ENCODE data around the gene PPFIBP1. TPM values are rescaled to one million over a fixed set of nuclear protein-coding genes. Genes with fewer than 3 reads are reported as not detected.
"Not testable (repeated sequence)": the region's sequence is repeated elsewhere in the genome, so short reads cannot be mapped to it uniquely, and the experiment has no call there.

PPFIBP1 gene
- total and polyA plus RNA-seq, 2 donors (not counting 1 experiment from before 2014, with no cell fraction given), result 3.3 to 15.0 TPM

DNA sequence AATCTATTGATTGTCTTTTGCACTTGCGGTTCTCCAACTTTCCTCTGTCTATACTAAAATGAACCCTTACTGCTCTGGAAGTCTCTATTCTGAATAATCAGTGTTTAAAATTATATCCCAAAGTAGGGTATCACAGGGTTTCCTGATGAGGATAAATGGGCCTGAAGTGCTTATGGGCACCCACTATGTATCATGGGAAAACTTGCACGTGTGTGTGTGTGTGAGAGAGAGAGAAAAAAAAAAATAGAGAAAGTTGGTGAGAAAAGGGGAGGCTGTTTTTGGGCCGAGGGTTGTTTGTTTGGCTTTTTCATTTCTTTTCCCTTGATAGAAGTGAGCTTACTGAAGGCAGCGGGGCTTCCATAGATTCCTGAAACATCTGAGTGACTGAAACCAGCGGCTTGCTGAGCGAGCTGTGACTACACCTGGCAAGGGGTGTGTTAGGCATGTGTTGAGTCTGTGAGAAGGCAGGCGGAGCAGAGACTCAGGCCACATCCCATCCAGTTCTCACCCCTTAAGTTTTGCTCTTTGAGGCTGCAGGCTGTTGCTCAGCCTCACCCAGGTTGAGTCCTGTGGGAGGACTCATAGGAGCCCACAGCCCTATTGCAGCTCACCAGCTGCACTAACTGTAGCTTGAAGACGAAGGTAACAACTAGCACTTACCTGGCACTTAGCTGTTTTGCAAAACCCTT, 17.2 kb downstream of the PPFIBP1 start:
- Histone ChIP-seq H2AFZ (ENCODE audit: insufficient read depth, low read depth, low read length, poor library complexity, severe bottlenecking) (no peak overlapping the region), H3K4me1 (ENCODE audit: control insufficient read depth in 2 of 2, insufficient read depth in 2 of 2, low read length in 2 of 2) (peaks cover 17% of the 10 kb centered on the region in 2 donors), H3K27me3 (replicated peaks in 1 of 4; ENCODE audit: control extremely low read depth in 1 of 4, control insufficient read depth in 3 of 4, insufficient read depth in 4 of 4, low read length in 3 of 4) (no peaks in the 10 kb centered on the region), H3K36me3 (replicated peaks in 1 of 2; ENCODE audit: control extremely low read depth in 1 of 2, control insufficient read depth in 1 of 2, extremely low read depth in 1 of 2, insufficient read depth in 2 of 2, low read length in 1 of 2) (no peaks in the 10 kb centered on the region), H3K79me2 (ENCODE audit: control insufficient read depth, insufficient read depth, low read length) (peaks cover 63% of the 10 kb centered on the region), H3K4me3 (ENCODE audit: control extremely low read depth in 1 of 5, extremely low read depth in 1 of 5, insufficient read depth in 1 of 5, low read depth in 2 of 5, low read length in 4 of 5) (no peak overlapping the region), H4K20me1 (ENCODE audit: control insufficient read depth, insufficient read depth, low read length, poor library complexity, severe bottlenecking) (no peaks in the 10 kb centered on the region), H3K9ac (ENCODE audit: low read length) (no peak overlapping the region), H3K27ac (ENCODE audit: low read length in 2 of 2) (no peak overlapping the region), H3K4me2 (replicated peaks; ENCODE audit: low read depth, low read length, poor library complexity, severe bottlenecking) (no peak overlapping the region), H3K9me3 (ENCODE audit: control extremely low read depth in 1 of 3, control insufficient read depth in 2 of 3, insufficient read depth in 1 of 3, low read length in 2 of 3) (no peaks in the 10 kb centered on the region)
- Mint-ChIP-seq H3K4me3 (no peak overlapping the region), H3K27ac (no peak overlapping the region), H3K27me3 (peaks cover 16% of the 10 kb centered on the region), H3K9me3 (ENCODE audit: insufficient read depth) (no peaks in the 10 kb centered on the region), H3K4me1 (peaks cover 37% of the 10 kb centered on the region)
- TF ChIP-seq EZH2 (IDR thresholded peaks at IDR 0.05; ENCODE audit: borderline replicate concordance, insufficient read depth, low read depth, low read length, poor library complexity, severe bottlenecking), result no peak
- TF ChIP-seq, protein P1, sequence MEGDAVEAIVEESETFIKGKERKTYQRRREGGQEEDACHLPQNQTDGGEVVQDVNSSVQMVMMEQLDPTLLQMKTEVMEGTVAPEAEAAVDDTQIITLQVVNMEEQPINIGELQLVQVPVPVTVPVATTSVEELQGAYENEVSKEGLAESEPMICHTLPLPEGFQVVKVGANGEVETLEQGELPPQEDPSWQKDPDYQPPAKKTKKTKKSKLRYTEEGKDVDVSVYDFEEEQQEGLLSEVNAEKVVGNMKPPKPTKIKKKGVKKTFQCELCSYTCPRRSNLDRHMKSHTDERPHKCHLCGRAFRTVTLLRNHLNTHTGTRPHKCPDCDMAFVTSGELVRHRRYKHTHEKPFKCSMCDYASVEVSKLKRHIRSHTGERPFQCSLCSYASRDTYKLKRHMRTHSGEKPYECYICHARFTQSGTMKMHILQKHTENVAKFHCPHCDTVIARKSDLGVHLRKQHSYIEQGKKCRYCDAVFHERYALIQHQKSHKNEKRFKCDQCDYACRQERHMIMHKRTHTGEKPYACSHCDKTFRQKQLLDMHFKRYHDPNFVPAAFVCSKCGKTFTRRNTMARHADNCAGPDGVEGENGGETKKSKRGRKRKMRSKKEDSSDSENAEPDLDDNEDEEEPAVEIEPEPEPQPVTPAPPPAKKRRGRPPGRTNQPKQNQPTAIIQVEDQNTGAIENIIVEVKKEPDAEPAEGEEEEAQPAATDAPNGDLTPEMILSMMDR (IDR thresholded peaks at IDR 0.05), result no peak
- ATAC-seq (ENCODE audit: low read depth) (no peak), DNase-seq (no peak)
- ChIA-PET POLR2A (no interaction called here), CTCF (interaction anchor here (0.7 to 1.5 kb wide), 3 partner anchors 17 to 651 kb away, joined by 3 read pairs; partner anchors contain the start of gene PPFIBP1)
- 54% methylated on average over 6 of the region's 8 CpGs for WGBS (ENCODE audit: insufficient coverage)
- intact Hi-C loops (cut with micrococcal nuclease), result no loop called here

DNA sequence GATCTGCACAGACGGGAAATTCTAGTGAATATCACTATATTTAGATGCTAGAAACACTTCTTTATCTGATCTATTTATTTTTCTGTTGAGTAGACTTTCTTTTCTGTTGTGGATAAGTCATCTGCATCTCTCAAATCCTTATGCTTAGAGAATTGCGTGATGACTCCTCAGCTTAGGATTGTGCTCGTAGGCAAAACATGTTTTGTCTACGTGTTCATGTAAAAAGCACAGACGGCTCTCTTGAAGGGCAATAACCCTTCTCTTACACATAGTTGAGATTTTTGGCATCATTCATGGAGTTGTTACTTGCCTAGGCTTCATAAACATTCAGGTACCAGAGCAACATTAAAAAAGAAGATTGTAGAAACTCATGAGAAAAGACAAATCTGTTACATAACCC, 18.6 kb downstream of the PPFIBP1 start:
- no peak overlapping the region for H3K4me3 ChIP-seq (ENCODE audit: control extremely low read depth in 1 of 5, extremely low read depth in 1 of 5, insufficient read depth in 1 of 5, low read depth in 2 of 5, low read length in 4 of 5)
- H3K4me3 Mint-ChIP-seq, result no peak overlapping the region
- ChIA-PET POLR2A (no interaction called here), CTCF (no interaction called here)
- no peaks in the 10 kb centered on the region for H4K20me1 ChIP-seq (ENCODE audit: control insufficient read depth, insufficient read depth, low read length, poor library complexity, severe bottlenecking)
- H3K4me2 ChIP-seq (replicated peaks; ENCODE audit: low read depth, low read length, poor library complexity, severe bottlenecking), result no peak overlapping the region
- no peak for DNase-seq
- TF ChIP-seq, protein P1 (IDR thresholded peaks at IDR 0.05), result no peak
- no peak for TF ChIP-seq EZH2 (IDR thresholded peaks at IDR 0.05; ENCODE audit: borderline replicate concordance, insufficient read depth, low read depth, low read length, poor library complexity, severe bottlenecking)
- intact Hi-C loops (cut with micrococcal nuclease), result no loop called here
- H3K9me3 ChIP-seq (ENCODE audit: control extremely low read depth in 1 of 3, control insufficient read depth in 2 of 3, insufficient read depth in 1 of 3, low read length in 2 of 3), result no peaks in the 10 kb centered on the region
- H3K27me3 Mint-ChIP-seq, result peaks cover 16% of the 10 kb centered on the region
- peaks cover 57% of the 10 kb centered on the region for H3K79me2 ChIP-seq (ENCODE audit: control insufficient read depth, insufficient read depth, low read length)
- no CpG with 5 or more reads among the region's 5 CpGs for WGBS (ENCODE audit: insufficient coverage)
- no peak for ATAC-seq (ENCODE audit: low read depth)
- H3K27me3 ChIP-seq (replicated peaks in 1 of 4; ENCODE audit: control extremely low read depth in 1 of 4, control insufficient read depth in 3 of 4, insufficient read depth in 4 of 4, low read length in 3 of 4), result no peaks in the 10 kb centered on the region
- no peak overlapping the region for H3K9ac ChIP-seq (ENCODE audit: low read length)
- H3K4me1 ChIP-seq (ENCODE audit: control insufficient read depth in 2 of 2, insufficient read depth in 2 of 2, low read length in 2 of 2), result peaks cover 15% of the 10 kb centered on the region in 2 donors
- no peaks in the 10 kb centered on the region for H3K36me3 ChIP-seq (replicated peaks in 1 of 2; ENCODE audit: control extremely low read depth in 1 of 2, control insufficient read depth in 1 of 2, extremely low read depth in 1 of 2, insufficient read depth in 2 of 2, low read length in 1 of 2)
- no peak overlapping the region for H3K27ac ChIP-seq (ENCODE audit: low read length in 2 of 2)
- no peak overlapping the region for H2AFZ ChIP-seq (ENCODE audit: insufficient read depth, low read depth, low read length, poor library complexity, severe bottlenecking)
- peaks cover 26% of the 10 kb centered on the region for H3K4me1 Mint-ChIP-seq
- H3K9me3 Mint-ChIP-seq (ENCODE audit: insufficient read depth), result no peaks in the 10 kb centered on the region
- no peak overlapping the region for H3K27ac Mint-ChIP-seq

DNA sequence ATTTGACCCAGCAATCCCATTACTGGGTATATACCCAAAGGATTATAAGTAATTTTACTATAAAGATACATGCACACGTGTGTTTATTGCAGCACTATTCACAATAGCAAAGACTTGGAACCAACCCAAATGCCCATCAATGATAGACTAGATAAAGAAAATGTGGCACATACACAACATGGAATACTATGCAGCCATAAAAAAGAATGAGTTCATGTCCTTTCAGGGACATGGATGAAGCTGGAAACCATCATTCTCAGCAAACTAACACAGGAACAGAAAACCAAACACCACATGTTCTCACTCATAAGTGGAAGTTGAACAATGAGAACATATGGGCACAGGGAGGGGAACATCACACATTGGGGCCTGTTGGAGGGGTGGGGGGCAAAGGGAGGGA, 20.9 kb downstream of the PPFIBP1 start:
- H3K4me1 Mint-ChIP-seq, result peaks cover 22% of the 10 kb centered on the region
- peaks cover 49% of the 10 kb centered on the region for H3K79me2 ChIP-seq (ENCODE audit: control insufficient read depth, insufficient read depth, low read length)
- ATAC-seq (ENCODE audit: low read depth); H3K27ac ChIP-seq (ENCODE audit: low read length in 2 of 2); H3K9me3 Mint-ChIP-seq (ENCODE audit: insufficient read depth); H3K4me3 ChIP-seq (ENCODE audit: control extremely low read depth in 1 of 5, extremely low read depth in 1 of 5, insufficient read depth in 1 of 5, low read depth in 2 of 5, low read length in 4 of 5); H3K9ac ChIP-seq (ENCODE audit: low read length); H3K27me3 ChIP-seq (replicated peaks in 1 of 4; ENCODE audit: control extremely low read depth in 1 of 4, control insufficient read depth in 3 of 4, insufficient read depth in 4 of 4, low read length in 3 of 4); CTCF ChIA-PET; H3K4me1 ChIP-seq (ENCODE audit: control insufficient read depth in 2 of 2, insufficient read depth in 2 of 2, low read length in 2 of 2); POLR2A ChIA-PET; H3K4me2 ChIP-seq (replicated peaks; ENCODE audit: low read depth, low read length, poor library complexity, severe bottlenecking); H4K20me1 ChIP-seq (ENCODE audit: control insufficient read depth, insufficient read depth, low read length, poor library complexity, severe bottlenecking); H3K27ac Mint-ChIP-seq; DNase-seq; H3K36me3 ChIP-seq (replicated peaks in 1 of 2; ENCODE audit: control extremely low read depth in 1 of 2, control insufficient read depth in 1 of 2, extremely low read depth in 1 of 2, insufficient read depth in 2 of 2, low read length in 1 of 2); H3K9me3 ChIP-seq (ENCODE audit: control extremely low read depth in 1 of 3, control insufficient read depth in 2 of 3, insufficient read depth in 1 of 3, low read length in 2 of 3); H3K4me3 Mint-ChIP-seq; H2AFZ ChIP-seq (ENCODE audit: insufficient read depth, low read depth, low read length, poor library complexity, severe bottlenecking); intact Hi-C loops (cut with micrococcal nuclease): not testable (repeated sequence)
- no CpG with 5 or more reads among the region's 1 CpG for WGBS (ENCODE audit: insufficient coverage)
- H3K27me3 Mint-ChIP-seq, result peaks cover 13% of the 10 kb centered on the region
